HepG2 (cell line): ENCODE data around the gene SPEM2. TPM values are rescaled to one million over a fixed set of nuclear protein-coding genes. Genes with fewer than 3 reads are reported as not detected.

ENCODE experiments used
- CHCHD3 ChIP-seq: sonication (generic); formaldehyde crosslinking; IDR thresholded peaks from 2 replicates; pipeline ENCODE4 v1.8.0; 2022; ENCODE audit warnings: mild to moderate bottlenecking, missing genetic modification reagents, moderate library complexity
- E2F5 ChIP-seq: sonication (generic); formaldehyde crosslinking; conservative IDR thresholded peaks from 2 replicates; pipeline ENCODE4 v1.4.0; 2020; ENCODE audit warnings: missing genetic modification reagents
- FOXM1 ChIP-seq: sonication (generic); formaldehyde crosslinking; IDR thresholded peaks from 2 replicates; pipeline ENCODE4 v1.5.0; 2020; ENCODE audit warnings: missing genetic modification reagents
- GABPB1 ChIP-seq: IDR thresholded peaks from 2 replicates; pipeline ENCODE4 v1.6.1; 2016; ENCODE audit warnings: mild to moderate bottlenecking, missing genetic modification reagents, moderate library complexity, missing compliant biosample characterization
- GATAD1 ChIP-seq: IDR thresholded peaks from 2 replicates; pipeline ENCODE4 v1.6.1; 2016; ENCODE audit warnings: missing genetic modification reagents, missing compliant biosample characterization
- ISX ChIP-seq: sonication (generic); formaldehyde crosslinking; conservative IDR thresholded peaks from 2 replicates; pipeline ENCODE4 v1.5.0; 2020; ENCODE audit warnings: missing genetic modification reagents
- KMT2B ChIP-seq: IDR thresholded peaks from 2 replicates; pipeline ENCODE4 v1.6.1; 2016; ENCODE audit warnings: missing genetic modification reagents, missing compliant biosample characterization
- MXD4 ChIP-seq: IDR thresholded peaks from 2 replicates; pipeline ENCODE4 v1.6.1; 2016; ENCODE audit warnings: mild to moderate bottlenecking, missing biosample characterization, missing genetic modification reagents
- PITX1 ChIP-seq: sonication (generic); formaldehyde crosslinking; IDR thresholded peaks from 2 replicates; pipeline ENCODE4 v1.5.1; 2020; ENCODE audit warnings: mild to moderate bottlenecking, missing genetic modification reagents
- PREB ChIP-seq: sonication (generic); formaldehyde crosslinking; IDR thresholded peaks from 2 replicates; pipeline ENCODE4 v1.4.0; 2020; ENCODE audit warnings: missing genetic modification reagents
- SNAPC2 ChIP-seq: sonication (generic); formaldehyde crosslinking; IDR thresholded peaks from 2 replicates; pipeline ENCODE4 v1.8.1; 2022; ENCODE audit warnings: mild to moderate bottlenecking, missing genetic modification reagents
- SNRNP70 ChIP-seq: fragments of 200-400 bp; formaldehyde crosslinking; IDR thresholded peaks from 2 replicates; pipeline ENCODE4 v1.6.1; 2017; ENCODE audit warnings: mild to moderate bottlenecking, low read depth, low read length, moderate library complexity
- SP2 ChIP-seq: sonication (generic); formaldehyde crosslinking; IDR thresholded peaks from 2 replicates; pipeline ENCODE4 v1.5.1; 2020; ENCODE audit warnings: mild to moderate bottlenecking, missing genetic modification reagents
- ZNF17 ChIP-seq: sonication (generic); formaldehyde crosslinking; IDR thresholded peaks from 2 replicates; pipeline ENCODE4 v1.5.0; 2020; ENCODE audit warnings: mild to moderate bottlenecking, missing genetic modification reagents
- ZNF224 ChIP-seq: sonication (generic); formaldehyde crosslinking; IDR thresholded peaks from 2 replicates; pipeline ENCODE4 v1.5.0; 2020; ENCODE audit warnings: mild to moderate bottlenecking, missing genetic modification reagents
- ZNF33A ChIP-seq: sonication (generic); formaldehyde crosslinking; IDR thresholded peaks from 2 replicates; pipeline ENCODE4 v1.5.1; 2020; ENCODE audit warnings: missing genetic modification reagents, mild to moderate bottlenecking, moderate library complexity, borderline replicate concordance
- ZNF354B ChIP-seq: sonication (generic); formaldehyde crosslinking; IDR thresholded peaks from 2 replicates; pipeline ENCODE4 v1.8.0; 2022; ENCODE audit warnings: mild to moderate bottlenecking, missing genetic modification reagents
- ZNF567 ChIP-seq: sonication (generic); formaldehyde crosslinking; IDR thresholded peaks from 2 replicates; pipeline ENCODE4 v1.8.1; 2023; ENCODE audit warnings: mild to moderate bottlenecking, missing genetic modification reagents, borderline replicate concordance
- ZNF572 ChIP-seq: sonication (generic); formaldehyde crosslinking; IDR thresholded peaks from 2 replicates; pipeline ENCODE4 v1.5.1; 2020; ENCODE audit warnings: mild to moderate bottlenecking, missing genetic modification reagents
- ZNF597 ChIP-seq: sonication (generic); formaldehyde crosslinking; IDR thresholded peaks from 2 replicates; pipeline ENCODE4 v1.5.0; 2020; ENCODE audit warnings: missing genetic modification reagents
- polyA plus RNA-seq, 8 experiments: library from polyadenylated mRNA; depleted of rRNA in 3 of 8; stranded (reverse) in 7 of 8; unstranded in 1 of 8; fragments of >200 nt; fragmentation: Illumina TruSeq in 4 of 8; extraction: Trizol in 4 of 8; gene quantifications; 2 replicates each; pipeline versions ENCODE4 v1.2.1 to v1.2.3, GENCODE V29; 2011 to 2016; ENCODE audit warnings: low read depth in 4 of 8, missing spikeins in 1 of 8, mixed read lengths in 1 of 8; ENCODE audit not compliant: insufficient read depth in 1 of 8
- total RNA-seq, 5 experiments: library from RNA; depleted of rRNA; stranded (reverse); fragments of >200 nt; fragmentation: Illumina TruSeq; extraction: Trizol; gene quantifications; 2 replicates each; pipeline ENCODE4 v1.2.3, GENCODE V29; 2016; ENCODE audit warnings: low read depth in 1 of 5
- TF ChIP-seq, protein P1 (sequence below): sonication (generic); formaldehyde crosslinking; IDR thresholded peaks from 2 replicates; pipeline ENCODE4 v1.4.0; 2020; ENCODE audit warnings: missing genetic modification reagents, mild to moderate bottlenecking, borderline replicate concordance
- TF ChIP-seq, protein P2 (sequence below): sonication (generic); formaldehyde crosslinking; IDR thresholded peaks from 2 replicates; pipeline ENCODE4 v1.9.0; 2021; ENCODE audit warnings: missing genetic modification reagents, borderline replicate concordance

Gene SPEM2
- total and polyA plus RNA-seq, 2 of the 13 experiments (the other 11 are each of a cell fraction or from before 2014, with no cell fraction given), result not detected

GRCh38 chr17:7380855-7381683 lies 44.3 kb upstream of the SPEM2 start, which contains the start of gene TNK1 (continued):
- no peak for TF ChIP-seq SP2 (CRISPR knock-in tag)
- TF ChIP-seq, protein P1, sequence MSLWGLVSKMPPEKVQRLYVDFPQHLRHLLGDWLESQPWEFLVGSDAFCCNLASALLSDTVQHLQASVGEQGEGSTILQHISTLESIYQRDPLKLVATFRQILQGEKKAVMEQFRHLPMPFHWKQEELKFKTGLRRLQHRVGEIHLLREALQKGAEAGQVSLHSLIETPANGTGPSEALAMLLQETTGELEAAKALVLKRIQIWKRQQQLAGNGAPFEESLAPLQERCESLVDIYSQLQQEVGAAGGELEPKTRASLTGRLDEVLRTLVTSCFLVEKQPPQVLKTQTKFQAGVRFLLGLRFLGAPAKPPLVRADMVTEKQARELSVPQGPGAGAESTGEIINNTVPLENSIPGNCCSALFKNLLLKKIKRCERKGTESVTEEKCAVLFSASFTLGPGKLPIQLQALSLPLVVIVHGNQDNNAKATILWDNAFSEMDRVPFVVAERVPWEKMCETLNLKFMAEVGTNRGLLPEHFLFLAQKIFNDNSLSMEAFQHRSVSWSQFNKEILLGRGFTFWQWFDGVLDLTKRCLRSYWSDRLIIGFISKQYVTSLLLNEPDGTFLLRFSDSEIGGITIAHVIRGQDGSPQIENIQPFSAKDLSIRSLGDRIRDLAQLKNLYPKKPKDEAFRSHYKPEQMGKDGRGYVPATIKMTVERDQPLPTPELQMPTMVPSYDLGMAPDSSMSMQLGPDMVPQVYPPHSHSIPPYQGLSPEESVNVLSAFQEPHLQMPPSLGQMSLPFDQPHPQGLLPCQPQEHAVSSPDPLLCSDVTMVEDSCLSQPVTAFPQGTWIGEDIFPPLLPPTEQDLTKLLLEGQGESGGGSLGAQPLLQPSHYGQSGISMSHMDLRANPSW, result no peak
- TF ChIP-seq CHCHD3 (CRISPR knock-in tag), result no peak
- no peak for TF ChIP-seq ZNF224 (CRISPR knock-in tag)
- TF ChIP-seq SNAPC2, result no peak
- TF ChIP-seq ZNF354B (CRISPR knock-in tag), result no peak
- no peak for TF ChIP-seq MXD4 (CRISPR knock-in tag)
- no peak for TF ChIP-seq ZNF597 (CRISPR knock-in tag)
- TF ChIP-seq FOXM1 (CRISPR knock-in tag), result no peak
- TF ChIP-seq PREB (CRISPR knock-in tag), result no peak
- TF ChIP-seq, protein P2, sequence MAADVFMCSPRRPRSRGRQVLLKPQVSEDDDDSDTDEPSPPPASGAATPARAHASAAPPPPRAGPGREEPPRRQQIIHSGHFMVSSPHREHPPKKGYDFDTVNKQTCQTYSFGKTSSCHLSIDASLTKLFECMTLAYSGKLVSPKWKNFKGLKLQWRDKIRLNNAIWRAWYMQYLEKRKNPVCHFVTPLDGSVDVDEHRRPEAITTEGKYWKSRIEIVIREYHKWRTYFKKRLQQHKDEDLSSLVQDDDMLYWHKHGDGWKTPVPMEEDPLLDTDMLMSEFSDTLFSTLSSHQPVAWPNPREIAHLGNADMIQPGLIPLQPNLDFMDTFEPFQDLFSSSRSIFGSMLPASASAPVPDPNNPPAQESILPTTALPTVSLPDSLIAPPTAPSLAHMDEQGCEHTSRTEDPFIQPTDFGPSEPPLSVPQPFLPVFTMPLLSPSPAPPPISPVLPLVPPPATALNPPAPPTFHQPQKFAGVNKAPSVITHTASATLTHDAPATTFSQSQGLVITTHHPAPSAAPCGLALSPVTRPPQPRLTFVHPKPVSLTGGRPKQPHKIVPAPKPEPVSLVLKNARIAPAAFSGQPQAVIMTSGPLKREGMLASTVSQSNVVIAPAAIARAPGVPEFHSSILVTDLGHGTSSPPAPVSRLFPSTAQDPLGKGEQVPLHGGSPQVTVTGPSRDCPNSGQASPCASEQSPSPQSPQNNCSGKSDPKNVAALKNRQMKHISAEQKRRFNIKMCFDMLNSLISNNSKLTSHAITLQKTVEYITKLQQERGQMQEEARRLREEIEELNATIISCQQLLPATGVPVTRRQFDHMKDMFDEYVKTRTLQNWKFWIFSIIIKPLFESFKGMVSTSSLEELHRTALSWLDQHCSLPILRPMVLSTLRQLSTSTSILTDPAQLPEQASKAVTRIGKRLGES (CRISPR knock-in tag), result no peak
- TF ChIP-seq SNRNP70, result no peak
- no peak for TF ChIP-seq ZNF572 (CRISPR knock-in tag)
- no peak for TF ChIP-seq GATAD1 (CRISPR knock-in tag)
- TF ChIP-seq KMT2B (CRISPR knock-in tag), result no peak
- no peak for TF ChIP-seq ZNF33A (CRISPR knock-in tag)
- TF ChIP-seq GABPB1, result peak; percentile 81
- no peak for TF ChIP-seq E2F5 (CRISPR knock-in tag)
- TF ChIP-seq PITX1 (CRISPR knock-in tag), result peak; percentile 48; the same call in 1 of the 2 replicates
- TF ChIP-seq ISX (CRISPR knock-in tag), result no peak
- no peak for TF ChIP-seq ZNF17 (CRISPR knock-in tag)
- TF ChIP-seq ZNF567 (CRISPR knock-in tag), result no peak
